Measurements from ENCODE around the gene RNF214. TPM values are rescaled to one million over a fixed set of nuclear protein-coding genes. Genes with fewer than 3 reads are reported as not detected.
A peak's percentile ranks its signal among the peaks of the same experiment; 100 is the strongest.

Gene RNF214
- total and polyA plus RNA-seq, 12 donors = 7.3 to 33.5 (median 25.4) TPM

- no peaks in the 10 kb centered on the region for H3K27me3 ChIP-seq
- TF ChIP-seq, protein P1, sequence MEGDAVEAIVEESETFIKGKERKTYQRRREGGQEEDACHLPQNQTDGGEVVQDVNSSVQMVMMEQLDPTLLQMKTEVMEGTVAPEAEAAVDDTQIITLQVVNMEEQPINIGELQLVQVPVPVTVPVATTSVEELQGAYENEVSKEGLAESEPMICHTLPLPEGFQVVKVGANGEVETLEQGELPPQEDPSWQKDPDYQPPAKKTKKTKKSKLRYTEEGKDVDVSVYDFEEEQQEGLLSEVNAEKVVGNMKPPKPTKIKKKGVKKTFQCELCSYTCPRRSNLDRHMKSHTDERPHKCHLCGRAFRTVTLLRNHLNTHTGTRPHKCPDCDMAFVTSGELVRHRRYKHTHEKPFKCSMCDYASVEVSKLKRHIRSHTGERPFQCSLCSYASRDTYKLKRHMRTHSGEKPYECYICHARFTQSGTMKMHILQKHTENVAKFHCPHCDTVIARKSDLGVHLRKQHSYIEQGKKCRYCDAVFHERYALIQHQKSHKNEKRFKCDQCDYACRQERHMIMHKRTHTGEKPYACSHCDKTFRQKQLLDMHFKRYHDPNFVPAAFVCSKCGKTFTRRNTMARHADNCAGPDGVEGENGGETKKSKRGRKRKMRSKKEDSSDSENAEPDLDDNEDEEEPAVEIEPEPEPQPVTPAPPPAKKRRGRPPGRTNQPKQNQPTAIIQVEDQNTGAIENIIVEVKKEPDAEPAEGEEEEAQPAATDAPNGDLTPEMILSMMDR (IDR thresholded peaks at IDR 0.05) = no peak
- WGBS, 2 donors = 72 to 77% methylated on average over 4 of the region's 4 CpGs
- peak overlapping the region in 1 of 10 donors; percentile 17 for H3K4me3 ChIP-seq
- ATAC-seq (no peak), DNase-seq (no peak)
- peak overlapping the region in 1 of 10 donors; percentile 58 for H3K27ac ChIP-seq
- no peaks in the 10 kb centered on the region for H3K9me3 ChIP-seq
- peaks cover 0 to 79% (median 37%) of the 10 kb centered on the region in 9 donors for H3K36me3 ChIP-seq
- intact Hi-C loops (cut with DNase I) = no loop called here
- H3K4me1 ChIP-seq = peaks cover 0 to 7% (median 0%) of the 10 kb centered on the region in 9 donors
These were observed 47.4 kb downstream of the RNF214 start for GRCh38 chr11:117279711-117280376.

DNA sequence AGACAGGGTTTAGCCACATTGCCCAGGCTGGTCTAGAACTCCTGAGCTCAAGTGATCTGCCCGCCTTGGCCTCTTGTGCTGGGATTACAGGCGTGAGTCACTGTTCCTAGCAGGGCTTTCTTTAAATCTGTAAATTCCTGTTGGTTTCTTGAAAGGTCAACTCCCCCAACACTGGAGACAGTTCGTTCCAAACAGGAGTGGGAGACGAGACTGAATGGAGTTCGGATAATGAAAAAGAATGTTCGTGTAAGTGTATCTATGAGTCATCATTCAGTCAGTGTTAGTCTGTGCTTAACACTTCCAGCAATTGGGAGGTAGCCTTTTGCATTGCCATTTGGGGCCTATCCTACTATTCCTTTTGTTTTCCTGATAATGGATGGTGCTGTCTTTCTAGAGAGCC is 48.7 kb downstream of the RNF214 start:
- 72 to 80% methylated on average over 6 of the region's 6 CpGs for WGBS, 2 donors
- Histone ChIP-seq H3K27ac (peak overlapping the region in 1 of 10 donors; percentile 13), H3K4me1 (peaks cover 0 to 7% (median 0%) of the 10 kb centered on the region in 9 donors), H3K27me3 (no peaks in the 10 kb centered on the region), H3K36me3 (peaks cover 0 to 79% (median 34%) of the 10 kb centered on the region in 9 donors), H3K9me3 (no peaks in the 10 kb centered on the region), H3K4me3 (no peak overlapping the region)
- no peak for DNase-seq
- TF ChIP-seq, protein P1 (IDR thresholded peaks at IDR 0.05) = no peak
- peak in 3 of 8 donors; percentile 8 to 66 (median 26) for ATAC-seq
- intact Hi-C loops (cut with DNase I) = no loop called here

GRCh38 chr11:117281869-117282268 is 49.4 kb downstream of the RNF214 start:
- intact Hi-C loops (cut with DNase I) = no loop called here
- peak in 1 of 8 donors; percentile 50 for ATAC-seq
- Histone ChIP-seq H3K36me3 (peaks cover 0 to 79% (median 33%) of the 10 kb centered on the region in 9 donors), H3K4me3 (no peak overlapping the region), H3K4me1 (peaks cover 0 to 7% (median 0%) of the 10 kb centered on the region in 9 donors), H3K9me3 (no peaks in the 10 kb centered on the region), H3K27ac (peak overlapping the region in 1 of 10 donors; percentile 34), H3K27me3 (no peaks in the 10 kb centered on the region)
- DNase-seq = no peak
- 95 to 96% methylated on average over 7 of the region's 7 CpGs for WGBS, 2 donors
- TF ChIP-seq, protein P1 (IDR thresholded peaks at IDR 0.05) = no peak

DNA sequence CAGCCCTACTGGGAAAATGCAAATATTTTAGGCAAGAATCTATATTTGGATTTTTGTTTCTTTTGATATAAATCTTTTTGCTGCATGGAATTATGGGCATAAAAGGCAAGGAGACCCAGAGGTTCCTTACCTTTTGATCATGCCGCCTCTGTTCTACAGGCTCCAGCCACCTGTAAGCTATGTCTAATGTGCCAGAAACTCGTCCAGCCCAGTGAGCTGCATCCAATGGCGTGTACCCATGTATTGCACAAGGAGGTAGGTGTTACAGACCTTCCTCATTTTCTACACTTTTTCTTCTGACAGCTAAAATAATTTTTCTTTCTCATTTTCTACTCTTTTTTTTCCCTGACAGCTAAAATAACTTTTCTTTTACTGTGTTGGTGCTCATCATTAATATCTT is 50.5 kb downstream of the RNF214 start:
- WGBS, 2 donors = 93 to 96% methylated on average over 3 of the region's 3 CpGs
- ATAC-seq (no peak), DNase-seq (no peak)
- Histone ChIP-seq H3K4me1 (peaks cover 0 to 7% (median 0%) of the 10 kb centered on the region in 9 donors), H3K9me3 (no peaks in the 10 kb centered on the region), H3K36me3 (peaks cover 0 to 90% (median 33%) of the 10 kb centered on the region in 9 donors), H3K4me3 (no peak overlapping the region), H3K27ac (no peak overlapping the region), H3K27me3 (no peaks in the 10 kb centered on the region)
- TF ChIP-seq, protein P1 (IDR thresholded peaks at IDR 0.05) = no peak
- intact Hi-C loops (cut with DNase I) = no loop called here

Data from heart right ventricle (tissue), 16 donors.